NCI-H345 (cell line): ENCODE results near the gene CR1.
"Not testable (repeated sequence)": the region's sequence is repeated elsewhere in the genome, so short reads cannot be mapped to it uniquely, and the experiment has no call there.

ENCODE experiments used
- DNase-seq: peaks from one replicate; lab custom pipeline; 2025; lab: John Stamatoyannopoulos, UW

The CR1 gene

DNA sequence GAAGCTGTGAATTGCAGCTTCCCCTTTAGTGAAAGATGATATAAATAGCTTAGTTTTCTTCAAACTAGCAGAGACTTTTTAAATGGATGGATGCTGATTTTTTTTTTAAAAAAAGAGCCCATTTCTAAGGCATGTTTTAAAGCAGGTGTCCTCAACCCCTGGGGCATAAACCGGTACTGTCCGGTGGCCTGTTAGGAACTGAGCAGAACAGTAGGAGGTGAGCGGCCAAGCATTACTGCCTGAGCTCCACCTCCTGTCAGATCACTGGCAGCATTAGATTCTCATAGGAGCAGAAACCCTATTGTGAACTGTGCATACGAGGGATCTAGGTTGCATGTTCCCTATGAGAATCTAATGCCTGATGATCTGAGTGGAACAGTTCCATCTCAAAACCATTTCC is 180.2 kb downstream of the CR1 start:
- no peak for DNase-seq

DNA sequence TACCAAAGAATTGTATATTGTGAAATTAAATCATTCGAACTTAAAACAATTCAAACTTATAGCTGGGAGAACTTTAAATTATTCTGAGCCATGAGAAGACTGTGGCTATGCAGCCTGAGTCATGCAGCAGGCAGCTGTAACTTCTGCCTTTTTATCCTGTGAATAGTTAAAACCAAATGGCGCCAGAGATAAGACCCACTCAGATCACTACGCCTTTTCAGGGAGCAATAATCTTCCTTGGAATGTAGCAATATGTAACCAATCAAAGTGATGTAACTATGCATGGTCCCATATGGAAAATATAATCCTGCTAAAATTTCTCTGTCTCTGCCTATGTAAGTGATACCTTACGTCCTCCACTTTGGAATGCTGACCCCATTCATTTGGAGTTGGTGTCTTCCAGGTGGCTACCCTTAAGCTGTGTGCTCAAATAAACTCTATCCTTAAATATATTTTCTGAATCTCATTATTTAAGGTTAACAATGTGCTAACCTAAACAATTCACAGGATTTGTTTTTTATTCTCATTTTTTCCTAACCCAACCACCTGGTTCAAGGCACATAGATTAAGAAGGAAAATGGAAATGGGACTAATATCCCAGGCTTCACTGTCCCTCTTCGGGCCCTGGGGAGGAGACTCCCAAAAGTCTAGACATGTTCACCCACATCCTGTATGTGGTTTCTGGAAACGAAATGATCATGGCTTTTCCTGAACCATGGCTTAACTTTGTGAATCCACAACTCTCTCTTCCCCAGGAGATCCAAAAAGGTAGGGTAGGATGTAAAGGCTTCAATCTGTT is 184.8 kb downstream of the CR1 start:
- not testable (repeated sequence) for DNase-seq

DNA sequence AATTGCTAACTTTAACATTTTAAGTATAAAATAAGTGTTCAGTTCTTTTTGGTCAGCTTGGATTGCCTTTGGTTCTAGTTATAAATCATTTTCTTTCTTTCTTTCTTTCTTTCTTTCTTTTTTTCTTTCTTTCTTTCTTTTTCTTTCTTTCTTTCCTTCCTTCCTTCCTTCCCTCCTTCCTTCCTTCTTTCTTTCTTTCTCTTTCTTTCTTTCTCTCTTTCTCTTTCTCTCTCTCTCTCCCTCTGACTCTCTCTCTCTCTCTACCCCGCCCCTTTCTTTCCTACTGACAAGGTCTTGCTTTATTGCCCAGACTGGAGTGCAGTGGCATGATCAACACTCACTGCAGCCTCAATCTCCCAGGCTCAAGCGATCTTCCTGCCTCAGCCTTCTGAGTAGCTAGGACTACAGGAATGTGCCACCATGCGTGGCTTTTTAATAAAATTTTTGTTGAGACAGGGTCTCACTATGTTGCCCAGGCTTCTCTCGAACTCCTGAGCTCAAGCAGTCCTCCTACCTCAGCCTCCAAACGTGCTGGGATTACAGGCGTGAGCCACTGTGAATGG is 187.0 kb downstream of the CR1 start:
- DNase-seq = not testable (repeated sequence)

GRCh38 chr1:207690551-207690950 is 194.6 kb downstream of the CR1 start:
- not testable (repeated sequence) for DNase-seq

- no peak for DNase-seq
Measured at GRCh38 chr1:207691010-207691409, 195.1 kb downstream of the CR1 start.
